Endothelial cell of umbilical vein (primary cell): ENCODE measurements around the gene ZNF609.

Experiments
- JUN ChIP-seq: IDR thresholded peaks from 2 replicates; pipeline ENCODE4 v1.6.1; 2011; ENCODE audit warnings: borderline replicate concordance, low read depth; ENCODE audit not compliant: insufficient read length, insufficient read depth
- POLR2A ChIP-seq: IDR thresholded peaks from 2 replicates; pipeline ENCODE4 v1.6.1; 2012; ENCODE audit warnings: low read depth, mild to moderate bottlenecking, control low read depth, low read length
- POLR2AphosphoS5 ChIP-seq: IDR thresholded peaks from 2 replicates; pipeline ENCODE4 v1.6.1; 2012; ENCODE audit warnings: low read depth, mild to moderate bottlenecking, control low read depth, low read length, moderate library complexity; ENCODE audit not compliant: insufficient read depth
- TF ChIP-seq, protein P1 (sequence below), 2 donors: IDR thresholded peaks; 1 replicate in 1 of 2; 2 replicates in 1 of 2; pipeline ENCODE4 v1.5.1; 2011; ENCODE audit warnings: low read length in 2 of 2, mild to moderate bottlenecking in 2 of 2, moderate library complexity in 2 of 2, control low read depth in 1 of 2, inconsistent platforms in 1 of 2, low read depth in 1 of 2; ENCODE audit not compliant: insufficient read depth in 1 of 2; ENCODE audit errors: extremely low read depth in 1 of 2
- TF ChIP-seq, protein P2 (sequence below): IDR thresholded peaks from 2 replicates; pipeline ENCODE4 v1.6.1; 2011; ENCODE audit not compliant: insufficient read depth, insufficient read length

DNA sequence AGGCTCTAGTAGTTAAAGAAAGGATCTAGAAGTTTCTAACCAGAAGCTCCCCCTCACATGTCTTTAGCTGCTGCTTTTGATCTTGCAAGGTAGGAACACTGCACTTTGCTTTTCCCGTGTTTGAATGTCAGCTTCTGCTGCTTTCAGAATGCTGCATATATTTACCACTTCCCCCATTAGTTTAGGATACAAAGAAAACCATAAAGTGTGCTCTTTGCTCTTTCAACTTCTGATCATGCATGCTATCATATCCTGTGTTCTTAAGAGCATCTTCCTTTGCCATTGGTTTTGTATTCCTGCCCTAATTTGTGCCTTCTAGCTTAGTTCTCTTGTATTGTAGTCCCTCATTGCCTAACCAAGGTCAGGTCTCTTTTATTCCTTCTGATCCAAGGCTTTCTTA is 43.3 kb downstream of the ZNF609 start:
- TF ChIP-seq, protein P1, sequence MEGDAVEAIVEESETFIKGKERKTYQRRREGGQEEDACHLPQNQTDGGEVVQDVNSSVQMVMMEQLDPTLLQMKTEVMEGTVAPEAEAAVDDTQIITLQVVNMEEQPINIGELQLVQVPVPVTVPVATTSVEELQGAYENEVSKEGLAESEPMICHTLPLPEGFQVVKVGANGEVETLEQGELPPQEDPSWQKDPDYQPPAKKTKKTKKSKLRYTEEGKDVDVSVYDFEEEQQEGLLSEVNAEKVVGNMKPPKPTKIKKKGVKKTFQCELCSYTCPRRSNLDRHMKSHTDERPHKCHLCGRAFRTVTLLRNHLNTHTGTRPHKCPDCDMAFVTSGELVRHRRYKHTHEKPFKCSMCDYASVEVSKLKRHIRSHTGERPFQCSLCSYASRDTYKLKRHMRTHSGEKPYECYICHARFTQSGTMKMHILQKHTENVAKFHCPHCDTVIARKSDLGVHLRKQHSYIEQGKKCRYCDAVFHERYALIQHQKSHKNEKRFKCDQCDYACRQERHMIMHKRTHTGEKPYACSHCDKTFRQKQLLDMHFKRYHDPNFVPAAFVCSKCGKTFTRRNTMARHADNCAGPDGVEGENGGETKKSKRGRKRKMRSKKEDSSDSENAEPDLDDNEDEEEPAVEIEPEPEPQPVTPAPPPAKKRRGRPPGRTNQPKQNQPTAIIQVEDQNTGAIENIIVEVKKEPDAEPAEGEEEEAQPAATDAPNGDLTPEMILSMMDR (IDR thresholded peaks at IDR 0.05; ENCODE audit: extremely low read depth in 1 of 2, insufficient read depth in 1 of 2, low read depth in 1 of 2, low read length in 2 of 2), result no peak
- TF ChIP-seq POLR2A (no peak), JUN (no peak), POLR2AphosphoS5 (no peak)
- TF ChIP-seq, protein P2, sequence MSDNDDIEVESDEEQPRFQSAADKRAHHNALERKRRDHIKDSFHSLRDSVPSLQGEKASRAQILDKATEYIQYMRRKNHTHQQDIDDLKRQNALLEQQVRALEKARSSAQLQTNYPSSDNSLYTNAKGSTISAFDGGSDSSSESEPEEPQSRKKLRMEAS, result no peak
